CD4-positive, alpha-beta T cell treated with Interleukin-15 for 1 hour (primary cell): ENCODE measurements around the gene UTY.

Experiments
- DNase-seq: peaks from one replicate; pipeline ENCODE4 v3.0.0-alpha.2; 2020

Gene UTY

GRCh38 chrY:13479828-13480227, at the start of gene UTY:
UTY (minus strand) TSS chrY:13480033; CDS start chrY:13479665, 368 bp downstream.
- no peak for DNase-seq

GRCh38 chrY:13520474-13520873, 40.6 kb upstream of the UTY start:
- no peak for DNase-seq

GRCh38 chrY:13501215-13501614, 21.4 kb upstream of the UTY start:
- DNase-seq = no peak

- no peak for DNase-seq
Measured at GRCh38 chrY:13493737-13494136, 13.9 kb upstream of the UTY start.

- DNase-seq = no peak
Measured at GRCh38 chrY:13492408-13492807, 12.6 kb upstream of the UTY start.

GRCh38 chrY:13488738-13489137, 8.9 kb upstream of the UTY start:
- DNase-seq = no peak

GRCh38 chrY:13479121-13479711, 617 bp downstream of the UTY start:
- no peak for DNase-seq

GRCh38 chrY:13478126-13478785, 1.6 kb downstream of the UTY start:
- no peak for DNase-seq

GRCh38 chrY:13474997-13475396, 4.8 kb downstream of the UTY start:
- DNase-seq = no peak

GRCh38 chrY:13451572-13451971, 28.3 kb downstream of the UTY start:
- DNase-seq = no peak

- DNase-seq = no peak
Measured at GRCh38 chrY:13450596-13451130, 29.2 kb downstream of the UTY start.

GRCh38 chrY:13445566-13445965, 34.3 kb downstream of the UTY start:
- no peak for DNase-seq

- DNase-seq = no peak
Measured at GRCh38 chrY:13443146-13443545, 36.7 kb downstream of the UTY start.

- DNase-seq = no peak
Measured at GRCh38 chrY:13440811-13441210, 39.0 kb downstream of the UTY start.

GRCh38 chrY:13435968-13436937, 43.6 kb downstream of the UTY start:
- no peak for DNase-seq

- DNase-seq = no peak
Measured at GRCh38 chrY:13435206-13435967, 44.4 kb downstream of the UTY start.

GRCh38 chrY:13432293-13433025, 47.4 kb downstream of the UTY start:
- DNase-seq = no peak

GRCh38 chrY:13429551-13429950, 50.3 kb downstream of the UTY start:
- DNase-seq = no peak

- DNase-seq = no peak
Measured at GRCh38 chrY:13423281-13423732, 56.5 kb downstream of the UTY start.

- no peak for DNase-seq
Measured at GRCh38 chrY:13416869-13417661, 62.8 kb downstream of the UTY start.

- no peak for DNase-seq
Measured at GRCh38 chrY:13415556-13415955, 64.3 kb downstream of the UTY start.
